MM.1S (cell line): ENCODE measurements around the gene ARFGEF3.

Source experiments
- DNase-seq: peaks from one replicate; pipeline ENCODE4 v3.0.0-alpha.2; 2015
- H2AFZ ChIP-seq: fragments of 300-600 bp; sonication (generic); 2 replicates; pipeline ENCODE4 v1.6.0; 2016; ENCODE audit warnings: antibody characterized with exemption, low read length
- H3F3A ChIP-seq: fragments of 300-600 bp; sonication (generic); 2 replicates; pipeline ENCODE4 v1.6.1; 2016; ENCODE audit warnings: mild to moderate bottlenecking, antibody characterized with exemption, low read length, moderate library complexity, mixed read lengths; ENCODE audit not compliant: insufficient read depth
- H3K27ac ChIP-seq: fragments of 300-600 bp; sonication (generic); 2 replicates; pipeline ENCODE4 v1.5.1; 2016; ENCODE audit warnings: mild to moderate bottlenecking, low read length
- H3K27me3 ChIP-seq: fragments of 300-600 bp; sonication (generic); replicated peaks from 2 replicates; pipeline ENCODE4 v1.6.0; 2016; ENCODE audit warnings: low read length; ENCODE audit not compliant: insufficient read depth
- H3K36me3 ChIP-seq: fragments of 300-600 bp; sonication (generic); replicated peaks from 2 replicates; pipeline ENCODE4 v1.6.1; 2016; ENCODE audit warnings: mild to moderate bottlenecking, low read length, mixed read lengths; ENCODE audit not compliant: insufficient read depth
- H3K4me1 ChIP-seq: fragments of 300-600 bp; sonication (generic); 2 replicates; pipeline ENCODE4 v1.6.1; 2016; ENCODE audit warnings: low read length, mixed read lengths
- H3K4me2 ChIP-seq: fragments of 300-600 bp; sonication (generic); 2 replicates; pipeline ENCODE4 v1.6.0; 2016; ENCODE audit warnings: low read depth, low read length
- H3K4me3 ChIP-seq: fragments of 300-600 bp; sonication (generic); 2 replicates; pipeline ENCODE4 v1.5.1; 2016; ENCODE audit warnings: low read length, mixed read lengths
- H3K79me2 ChIP-seq: fragments of 300-600 bp; sonication (generic); 2 replicates; pipeline ENCODE4 v1.6.1; 2016; ENCODE audit warnings: mixed run types, low read length, mixed read lengths
- H3K9ac ChIP-seq: fragments of 300-600 bp; sonication (generic); 2 replicates; pipeline ENCODE4 v1.6.1; 2016; ENCODE audit warnings: low read length, mixed read lengths
- H3K9me2 ChIP-seq: fragments of 300-600 bp; sonication (generic); replicated peaks from 2 replicates; pipeline ENCODE4 v1.6.1; 2016; ENCODE audit warnings: mild to moderate bottlenecking, low read length, mixed read lengths; ENCODE audit not compliant: insufficient read depth
- H3K9me3 ChIP-seq: fragments of 300-600 bp; sonication (generic); replicated peaks from 2 replicates; pipeline ENCODE4 v1.6.1; 2016; ENCODE audit warnings: mild to moderate bottlenecking, low read length, mixed read lengths; ENCODE audit not compliant: insufficient read depth
- H4K20me1 ChIP-seq: fragments of 300-600 bp; sonication (generic); 2 replicates; pipeline ENCODE4 v1.6.1; 2016; ENCODE audit warnings: mild to moderate bottlenecking, low read length, moderate library complexity, mixed read lengths; ENCODE audit not compliant: insufficient read depth
- CTCF ChIP-seq: fragments of 300-600 bp; sonication (generic); IDR thresholded peaks from 2 replicates; pipeline ENCODE4 v1.5.1; 2016; ENCODE audit warnings: antibody characterized with exemption, low read length, mixed read lengths
- EZH2 ChIP-seq: fragments of 300-600 bp; sonication (generic); optimal IDR thresholded peaks from 2 replicates; pipeline ENCODE3; 2017; ENCODE audit warnings: low read depth, mild to moderate bottlenecking, antibody characterized with exemption, low read length, mixed read lengths
- EZH2phosphoT487 ChIP-seq: fragments of 300-600 bp; sonication (generic); IDR thresholded peaks from 2 replicates; pipeline ENCODE4 v1.6.1; 2018; ENCODE audit warnings: antibody characterized with exemption, low read length

Gene ARFGEF3

GRCh38 chr6:138383776-138384175, 222.0 kb downstream of the ARFGEF3 start:
- H3K36me3 ChIP-seq: no peaks in the 10 kb centered on the region
- no peak overlapping the region for H3K9ac ChIP-seq
- no peak overlapping the region for H2AFZ ChIP-seq
- H3K9me2 ChIP-seq: no peaks in the 10 kb centered on the region
- no peaks in the 10 kb centered on the region for H3K4me1 ChIP-seq
- no peaks in the 10 kb centered on the region for H3K9me3 ChIP-seq
- H3F3A ChIP-seq: no peaks in the 10 kb centered on the region
- H3K4me3 ChIP-seq: no peak overlapping the region
- no peaks in the 10 kb centered on the region for H3K79me2 ChIP-seq
- H3K27ac ChIP-seq: no peak overlapping the region
- TF ChIP-seq EZH2 (no peak), EZH2phosphoT487 (no peak), CTCF (no peak)
- DNase-seq: no peak
- no peaks in the 10 kb centered on the region for H4K20me1 ChIP-seq
- no peak overlapping the region for H3K4me2 ChIP-seq
- H3K27me3 ChIP-seq: no peaks in the 10 kb centered on the region

GRCh38 chr6:138386897-138387296, 225.2 kb downstream of the ARFGEF3 start:
- Histone ChIP-seq H2AFZ (no peak overlapping the region), H3K9ac (no peak overlapping the region), H3K79me2 (no peaks in the 10 kb centered on the region), H3K4me1 (no peaks in the 10 kb centered on the region), H4K20me1 (no peaks in the 10 kb centered on the region), H3K9me2 (no peaks in the 10 kb centered on the region), H3K9me3 (no peaks in the 10 kb centered on the region), H3K27me3 (no peaks in the 10 kb centered on the region), H3K4me3 (no peak overlapping the region), H3K4me2 (no peak overlapping the region), H3K36me3 (no peaks in the 10 kb centered on the region), H3K27ac (no peak overlapping the region), H3F3A (no peaks in the 10 kb centered on the region)
- no peak for TF ChIP-seq EZH2phosphoT487
- no peak for TF ChIP-seq CTCF
- no peak for TF ChIP-seq EZH2
- no peak for DNase-seq

- no peak overlapping the region for H3K4me3 ChIP-seq
- H3K4me1 ChIP-seq: no peaks in the 10 kb centered on the region
- no peaks in the 10 kb centered on the region for H3K9me3 ChIP-seq
- H3K4me2 ChIP-seq: no peak overlapping the region
- TF ChIP-seq CTCF (no peak), EZH2 (no peak)
- H3K9ac ChIP-seq: no peak overlapping the region
- H3K36me3 ChIP-seq: no peaks in the 10 kb centered on the region
- no peaks in the 10 kb centered on the region for H3K9me2 ChIP-seq
- DNase-seq: no peak
- H3K27me3 ChIP-seq: no peaks in the 10 kb centered on the region
- no peak overlapping the region for H2AFZ ChIP-seq
- H3K79me2 ChIP-seq: no peaks in the 10 kb centered on the region
- no peak overlapping the region for H3K27ac ChIP-seq
- H3F3A ChIP-seq: no peaks in the 10 kb centered on the region
- H4K20me1 ChIP-seq: no peaks in the 10 kb centered on the region
These were observed 226.0 kb downstream of the ARFGEF3 start for GRCh38 chr6:138387577-138388368.
